OCI-LY1 (cell line): Measurements from ENCODE around the gene RND3.

Source experiments
- H2AFZ ChIP-seq: fragments of 200-600 bp; sonication (generic), shearing (Covaris generic); 2 replicates; pipeline ENCODE4 v1.6.0; 2014; ENCODE audit warnings: antibody characterized with exemption, mild to moderate bottlenecking, low read length
- H3F3A ChIP-seq: fragments of 200-600 bp; sonication (generic), shearing (Covaris generic); 2 replicates; pipeline ENCODE4 v1.6.0; 2014; ENCODE audit warnings: mild to moderate bottlenecking, antibody characterized with exemption, low read length, moderate library complexity; ENCODE audit not compliant: insufficient read depth
- H3K27ac ChIP-seq: fragments of 200-600 bp; sonication (generic); 2 replicates; pipeline ENCODE4 v1.5.1; 2014; ENCODE audit warnings: low read length, mixed run types, mild to moderate bottlenecking, low read depth; ENCODE audit not compliant: poor library complexity, severe bottlenecking
- H3K27me3 ChIP-seq: fragments of 200-600 bp; sonication (generic); 2 replicates; pipeline ENCODE4 v1.6.0; 2014; ENCODE audit warnings: antibody characterized with exemption, mild to moderate bottlenecking, low read length, moderate library complexity; ENCODE audit not compliant: insufficient read depth
- H3K36me3 ChIP-seq: fragments of 200-600 bp; sonication (generic); 2 replicates; pipeline ENCODE4 v1.6.1; 2014; ENCODE audit warnings: mild to moderate bottlenecking, antibody characterized with exemption, low read length, moderate library complexity, mixed read lengths; ENCODE audit not compliant: insufficient read depth
- H3K4me1 ChIP-seq: fragments of 200-600 bp; sonication (generic); 2 replicates; pipeline ENCODE4 v1.5.1; 2014; ENCODE audit warnings: mild to moderate bottlenecking, low read length, moderate library complexity; ENCODE audit not compliant: insufficient read depth, severe bottlenecking
- H3K4me2 ChIP-seq: fragments of 200-600 bp; sonication (generic), shearing (Covaris generic); 2 replicates; pipeline ENCODE4 v1.6.1; 2014; ENCODE audit warnings: low read length
- H3K4me3 ChIP-seq: fragments of 200-600 bp; sonication (generic); 2 replicates; pipeline ENCODE4 v1.5.1; 2014; ENCODE audit warnings: low read length, low read depth, mild to moderate bottlenecking, mixed read lengths; ENCODE audit not compliant: poor library complexity, severe bottlenecking
- H3K79me2 ChIP-seq: fragments of 200-600 bp; shearing (Covaris generic); 2 replicates; pipeline ENCODE4 v1.6.1; 2016; ENCODE audit warnings: mixed run types, low read length, mixed read lengths; ENCODE audit not compliant: insufficient read depth
- H3K9ac ChIP-seq: fragments of 200-600 bp; sonication (generic), shearing (Covaris generic); 2 replicates; pipeline ENCODE4 v1.6.1; 2014; ENCODE audit warnings: mild to moderate bottlenecking, low read length, mixed read lengths
- H3K9me2 ChIP-seq: fragments of 200-600 bp; sonication (generic), shearing (Covaris generic); 2 replicates; pipeline ENCODE4 v1.6.1; 2014; ENCODE audit warnings: low read depth, mild to moderate bottlenecking, low read length, mixed read lengths
- H3K9me3 ChIP-seq: fragments of 200-600 bp; shearing (Covaris generic); 2 replicates; pipeline ENCODE4 v1.6.1; 2014; ENCODE audit warnings: low read length, mixed read lengths
- H4K20me1 ChIP-seq: fragments of 200-600 bp; sonication (generic), shearing (Covaris generic); 2 replicates; pipeline ENCODE4 v1.6.0; 2016; ENCODE audit warnings: mild to moderate bottlenecking, low read length; ENCODE audit not compliant: insufficient read depth
- EZH2 ChIP-seq: fragments of 200-600 bp; sonication (generic), shearing (Covaris generic); IDR thresholded peaks from 2 replicates; pipeline ENCODE4 v1.8.0; 2017; ENCODE audit warnings: borderline replicate concordance, mixed run types, mild to moderate bottlenecking, antibody characterized with exemption, low read length, moderate library complexity, mixed read lengths
- TF ChIP-seq, protein P1 (sequence below): fragments of 200-600 bp; sonication (generic), shearing (Covaris generic); IDR thresholded peaks from 2 replicates; pipeline ENCODE4 v1.5.1; 2017; ENCODE audit warnings: mild to moderate bottlenecking, antibody characterized with exemption, low read length, moderate library complexity, mixed read lengths

The RND3 gene

GRCh38 chr2:150438041-150438440 lies 49.4 kb downstream of the RND3 start:
- Histone ChIP-seq H3K9me2 (no peaks in the 10 kb centered on the region), H3K79me2 (no peaks in the 10 kb centered on the region), H3K4me3 (no peak overlapping the region), H3K27me3 (no peaks in the 10 kb centered on the region), H3K27ac (no peak overlapping the region), H3K9me3 (no peaks in the 10 kb centered on the region), H3K9ac (no peak overlapping the region), H2AFZ (no peak overlapping the region), H4K20me1 (no peaks in the 10 kb centered on the region), H3K36me3 (no peaks in the 10 kb centered on the region), H3K4me2 (no peak overlapping the region), H3F3A (no peaks in the 10 kb centered on the region), H3K4me1 (no peaks in the 10 kb centered on the region)
- TF ChIP-seq, protein P1, sequence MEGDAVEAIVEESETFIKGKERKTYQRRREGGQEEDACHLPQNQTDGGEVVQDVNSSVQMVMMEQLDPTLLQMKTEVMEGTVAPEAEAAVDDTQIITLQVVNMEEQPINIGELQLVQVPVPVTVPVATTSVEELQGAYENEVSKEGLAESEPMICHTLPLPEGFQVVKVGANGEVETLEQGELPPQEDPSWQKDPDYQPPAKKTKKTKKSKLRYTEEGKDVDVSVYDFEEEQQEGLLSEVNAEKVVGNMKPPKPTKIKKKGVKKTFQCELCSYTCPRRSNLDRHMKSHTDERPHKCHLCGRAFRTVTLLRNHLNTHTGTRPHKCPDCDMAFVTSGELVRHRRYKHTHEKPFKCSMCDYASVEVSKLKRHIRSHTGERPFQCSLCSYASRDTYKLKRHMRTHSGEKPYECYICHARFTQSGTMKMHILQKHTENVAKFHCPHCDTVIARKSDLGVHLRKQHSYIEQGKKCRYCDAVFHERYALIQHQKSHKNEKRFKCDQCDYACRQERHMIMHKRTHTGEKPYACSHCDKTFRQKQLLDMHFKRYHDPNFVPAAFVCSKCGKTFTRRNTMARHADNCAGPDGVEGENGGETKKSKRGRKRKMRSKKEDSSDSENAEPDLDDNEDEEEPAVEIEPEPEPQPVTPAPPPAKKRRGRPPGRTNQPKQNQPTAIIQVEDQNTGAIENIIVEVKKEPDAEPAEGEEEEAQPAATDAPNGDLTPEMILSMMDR = no peak
- no peak for TF ChIP-seq EZH2

- no peaks in the 10 kb centered on the region for H3F3A ChIP-seq
- H3K4me2 ChIP-seq = no peak overlapping the region
- no peak overlapping the region for H3K9ac ChIP-seq
- no peaks in the 10 kb centered on the region for H3K27me3 ChIP-seq
- TF ChIP-seq, protein P1 = no peak
- no peak for TF ChIP-seq EZH2
- H3K9me3 ChIP-seq = no peaks in the 10 kb centered on the region
- H3K36me3 ChIP-seq = no peaks in the 10 kb centered on the region
- no peaks in the 10 kb centered on the region for H4K20me1 ChIP-seq
- no peak overlapping the region for H3K4me3 ChIP-seq
- H3K27ac ChIP-seq = no peak overlapping the region
- no peaks in the 10 kb centered on the region for H3K9me2 ChIP-seq
- no peak overlapping the region for H2AFZ ChIP-seq
- no peaks in the 10 kb centered on the region for H3K79me2 ChIP-seq
- H3K4me1 ChIP-seq = no peaks in the 10 kb centered on the region
Observed at GRCh38 chr2:150432312-150432625, 55.2 kb downstream of the RND3 start.

- H3K27me3 ChIP-seq = no peaks in the 10 kb centered on the region
- H3F3A ChIP-seq = no peaks in the 10 kb centered on the region
- H3K9me2 ChIP-seq = no peaks in the 10 kb centered on the region
- H3K4me2 ChIP-seq = no peak overlapping the region
- no peak overlapping the region for H2AFZ ChIP-seq
- no peaks in the 10 kb centered on the region for H3K9me3 ChIP-seq
- H3K27ac ChIP-seq = no peak overlapping the region
- TF ChIP-seq, protein P1 = no peak
- no peak for TF ChIP-seq EZH2
- H3K4me3 ChIP-seq = no peak overlapping the region
- no peaks in the 10 kb centered on the region for H4K20me1 ChIP-seq
- H3K79me2 ChIP-seq = no peaks in the 10 kb centered on the region
- H3K36me3 ChIP-seq = no peaks in the 10 kb centered on the region
- H3K9ac ChIP-seq = no peak overlapping the region
- H3K4me1 ChIP-seq = no peaks in the 10 kb centered on the region
Observed at GRCh38 chr2:150431561-150432311, 55.7 kb downstream of the RND3 start.
